ENCODE results near the gene OR51B2.

OR51B2 gene

DNA sequence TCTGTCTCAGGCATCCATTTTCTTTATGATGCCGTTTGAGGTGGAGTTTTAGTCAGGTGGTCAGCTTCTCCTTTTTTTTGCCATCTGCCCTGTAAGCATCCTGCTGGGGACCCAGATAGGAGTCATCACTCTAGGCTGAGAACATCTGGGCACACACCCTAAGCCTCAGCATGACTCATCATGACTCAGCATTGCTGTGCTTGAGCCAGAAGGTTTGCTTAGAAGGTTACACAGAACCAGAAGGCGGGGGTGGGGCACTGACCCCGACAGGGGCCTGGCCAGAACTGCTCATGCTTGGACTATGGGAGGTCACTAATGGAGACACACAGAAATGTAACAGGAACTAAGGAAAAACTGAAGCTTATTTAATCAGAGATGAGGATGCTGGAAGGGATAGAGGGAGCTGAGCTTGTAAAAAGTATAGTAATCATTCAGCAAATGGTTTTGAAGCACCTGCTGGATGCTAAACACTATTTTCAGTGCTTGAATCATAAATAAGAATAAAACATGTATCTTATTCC, 43.5 kb downstream of the OR51B2 start:
- DNase-seq: peak; percentile 85

DNA sequence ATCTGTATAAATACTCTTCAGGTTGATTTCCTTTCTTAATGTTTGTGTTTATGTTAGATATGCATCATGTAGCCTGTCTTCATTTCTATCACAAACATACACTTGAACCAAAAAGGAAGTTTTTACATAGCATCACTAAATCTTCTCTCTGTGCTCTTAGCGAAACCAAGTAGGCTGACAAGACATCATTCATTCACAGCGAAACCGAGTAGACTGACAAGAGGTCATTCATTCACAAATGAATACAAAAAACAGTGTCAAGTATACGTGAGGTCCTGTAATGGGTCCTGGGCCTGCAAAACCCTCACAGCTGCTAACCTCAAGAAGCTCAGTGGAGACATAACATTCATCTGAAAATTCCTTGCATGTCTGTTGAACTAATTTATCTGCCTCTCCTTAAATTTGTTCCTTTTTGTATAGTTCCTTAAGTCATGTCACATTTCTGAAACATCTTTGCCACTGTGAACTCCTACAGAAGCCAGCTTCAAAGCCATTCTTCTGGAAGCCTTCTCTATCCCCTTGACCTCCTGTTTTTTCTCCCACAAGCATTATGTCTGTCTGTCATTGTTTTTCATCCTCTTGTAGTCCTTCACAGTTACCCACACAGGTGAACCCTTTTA, 44.5 kb downstream of the OR51B2 start:
- DNase-seq: no peak

DNA sequence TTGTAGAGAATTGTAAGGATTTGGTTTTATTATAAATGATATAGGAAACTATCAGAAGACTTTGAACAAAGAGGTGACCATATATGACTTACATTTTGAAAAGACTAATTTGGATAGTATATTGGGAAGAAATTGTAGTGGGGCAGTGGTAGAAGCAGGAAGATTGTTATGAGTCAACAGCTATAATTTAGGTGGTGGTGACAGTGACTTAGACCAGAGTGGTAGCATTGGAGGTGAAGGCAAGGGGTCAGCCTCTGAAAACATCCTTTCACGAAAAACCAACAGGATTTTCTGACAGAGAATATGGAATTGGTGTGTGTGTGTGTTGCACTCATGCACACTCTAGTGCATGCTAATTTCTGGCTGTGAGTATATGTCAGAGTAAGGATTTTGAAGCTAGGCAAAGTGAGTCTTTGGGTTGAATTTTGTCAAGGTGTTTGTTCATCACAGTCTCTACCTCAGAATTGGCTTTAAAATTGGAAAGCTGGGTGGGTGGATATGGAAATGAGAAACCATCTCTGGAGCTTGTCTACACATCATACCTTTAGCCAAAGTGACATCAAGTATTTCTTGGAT, 46.2 kb downstream of the OR51B2 start:
- DNase-seq: no peak

DNA sequence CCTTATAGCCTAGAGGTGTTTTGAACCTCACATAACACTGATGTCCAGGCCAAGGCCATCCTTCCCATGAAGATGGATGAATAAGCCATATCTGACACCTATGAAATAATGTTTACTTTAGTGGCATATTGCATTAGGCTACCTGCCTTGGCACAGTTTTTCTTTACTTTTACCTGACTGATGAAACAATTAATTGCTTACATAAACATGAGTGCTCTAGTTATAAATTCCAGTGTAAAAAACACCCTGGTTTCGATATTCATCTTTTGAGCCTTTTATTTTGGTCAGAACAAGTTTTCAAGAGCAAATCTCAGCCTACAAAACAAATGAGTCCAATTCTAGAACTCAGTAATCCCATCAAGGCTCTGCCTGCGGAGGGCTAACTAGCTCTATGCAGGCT, 47.4 kb downstream of the OR51B2 start:
- no peak for DNase-seq

DNA sequence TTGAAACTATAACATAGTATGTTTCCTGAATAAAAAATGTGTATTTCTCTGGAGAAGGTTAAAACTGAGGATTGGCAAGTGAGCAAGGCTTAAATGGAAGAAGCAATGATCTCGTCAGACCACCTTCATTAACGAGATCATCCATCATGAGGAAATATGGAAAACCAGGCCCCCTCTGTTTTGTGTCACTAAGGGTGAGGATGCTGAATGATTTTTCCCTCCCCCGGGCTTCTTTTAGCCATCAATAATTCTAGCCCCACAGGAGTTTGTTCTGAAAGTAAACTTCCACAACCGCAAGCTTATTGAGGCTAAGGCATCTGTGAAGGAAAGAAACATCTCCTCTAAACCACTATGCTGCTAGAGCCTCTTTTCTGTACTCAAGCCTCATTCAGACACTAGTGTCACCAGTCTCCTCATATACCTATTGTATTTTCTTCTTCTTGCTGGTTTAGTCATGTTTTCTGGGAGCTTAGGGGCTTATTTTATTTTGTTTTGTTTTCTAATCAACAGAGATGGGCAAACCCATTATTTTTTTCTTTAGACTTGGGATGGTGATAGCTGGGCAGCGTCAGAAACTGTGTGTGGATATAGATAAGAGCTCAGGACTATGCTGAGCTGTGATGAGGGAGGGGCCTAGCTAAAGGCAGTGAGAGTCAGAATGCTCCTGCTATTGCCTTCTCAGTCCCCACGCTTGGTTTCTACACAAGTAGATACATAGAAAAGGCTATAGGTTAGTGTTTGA, 48.6 kb downstream of the OR51B2 start:
- DNase-seq: no peak

DNA sequence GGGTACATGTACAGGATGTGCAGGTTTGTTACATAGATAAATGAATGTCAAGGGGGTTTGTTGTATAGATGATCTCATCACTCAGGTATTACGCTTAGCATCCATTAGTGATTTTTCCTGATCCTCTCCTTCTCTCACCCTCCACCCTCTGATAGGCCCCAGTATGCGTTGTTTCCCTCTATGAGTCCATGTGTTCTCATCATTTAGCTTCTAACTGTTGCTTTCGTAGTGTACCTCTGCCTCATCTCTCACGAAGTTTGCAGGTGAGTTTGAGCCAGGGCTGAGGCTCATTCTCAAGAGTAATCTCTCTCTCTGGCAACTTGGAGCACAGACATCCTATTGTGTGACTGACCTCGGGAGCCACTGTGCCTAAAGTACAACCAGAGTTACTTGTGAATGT, 49.7 kb downstream of the OR51B2 start:
- no peak for DNase-seq
